ENCODE data around the gene ANO7.

ANO7 gene

GRCh38 chr2:241228860-241229516 is 40.5 kb downstream of the ANO7 start:
- DNase-seq = no peak

- no peak for DNase-seq
Observed at GRCh38 chr2:241229563-241230401, 41.3 kb downstream of the ANO7 start.

GRCh38 chr2:241230435-241230834 is 42.0 kb downstream of the ANO7 start:
- DNase-seq = no peak

- no peak for DNase-seq
Observed at GRCh38 chr2:241232736-241233575, 44.5 kb downstream of the ANO7 start.

- no peak for DNase-seq
Observed at GRCh38 chr2:241234066-241234790, 45.8 kb downstream of the ANO7 start.

GRCh38 chr2:241234962-241235740 is 46.7 kb downstream of the ANO7 start:
- no peak for DNase-seq

GRCh38 chr2:241235859-241236593 is 47.5 kb downstream of the ANO7 start:
- no peak for DNase-seq

- no peak for DNase-seq
Observed at GRCh38 chr2:241237047-241237446, 48.6 kb downstream of the ANO7 start.

GRCh38 chr2:241237949-241238371 is 49.5 kb downstream of the ANO7 start:
- no peak for DNase-seq

GRCh38 chr2:241238693-241239198 is 50.3 kb downstream of the ANO7 start:
- no peak for DNase-seq

GRCh38 chr2:241239552-241240202 is 51.2 kb downstream of the ANO7 start:
- DNase-seq = no peak

- DNase-seq = no peak
Observed at GRCh38 chr2:241240320-241241004, 52.0 kb downstream of the ANO7 start.

GRCh38 chr2:241241669-241242068 is 53.2 kb downstream of the ANO7 start:
- DNase-seq = no peak

- DNase-seq = no peak
Observed at GRCh38 chr2:241242306-241242705, 53.8 kb downstream of the ANO7 start.

- no peak for DNase-seq
Observed at GRCh38 chr2:241244368-241244767, 55.9 kb downstream of the ANO7 start.

GRCh38 chr2:241248289-241248688 is 59.8 kb downstream of the ANO7 start:
- DNase-seq = no peak

GRCh38 chr2:241248897-241249296 is 60.4 kb downstream of the ANO7 start:
- DNase-seq = no peak

GRCh38 chr2:241249654-241250053 is 61.2 kb downstream of the ANO7 start:
- no peak for DNase-seq

GRCh38 chr2:241252778-241253475 is 64.5 kb downstream of the ANO7 start:
- DNase-seq = no peak

All from inflammatory macrophage treated with lipopolysaccharide for 4 hours (primary cell).